ENCODE data around the gene TMEM107.
A peak's percentile ranks its signal among the peaks of the same experiment; 100 is the strongest.
"Not testable (repeated sequence)": the region's sequence is repeated elsewhere in the genome, so short reads cannot be mapped to it uniquely, and the experiment has no call there.

The TMEM107 gene

DNA sequence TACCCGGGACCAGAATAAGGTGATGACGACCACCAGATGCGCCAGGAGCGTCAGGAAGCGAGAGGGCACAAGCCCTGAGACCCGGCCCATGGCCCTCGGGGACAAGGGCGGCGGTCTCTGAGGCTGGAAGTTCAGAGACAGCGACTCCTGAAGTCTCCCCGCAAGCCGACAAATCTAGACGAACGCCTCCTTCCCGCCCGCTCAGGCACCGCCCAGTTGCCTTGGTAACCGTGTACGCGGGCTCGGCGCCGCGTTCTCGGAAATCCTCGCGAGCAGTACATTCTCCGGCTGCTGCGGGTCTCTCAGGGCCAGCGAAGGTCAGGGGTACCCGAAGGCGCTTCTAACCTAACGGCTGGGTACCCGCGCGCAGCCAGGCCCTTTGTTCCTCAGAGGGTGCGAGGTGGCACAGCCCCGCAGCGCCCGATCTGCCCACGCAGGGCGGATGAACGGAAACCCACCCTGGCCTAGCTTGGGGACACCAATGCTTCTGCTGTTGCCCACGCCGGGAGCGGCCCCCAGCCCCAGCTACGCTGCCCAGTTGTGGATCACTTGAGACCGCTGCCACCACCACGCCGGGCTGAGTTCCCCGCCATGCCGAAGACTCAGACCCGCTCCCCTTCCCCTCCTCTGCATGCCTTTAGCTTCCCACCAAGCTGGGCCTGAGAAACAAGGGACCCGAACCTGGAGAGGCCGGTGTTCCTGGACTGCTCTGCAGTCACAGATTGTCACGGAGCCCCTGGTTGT lies at the start of gene TMEM107:
Gene TMEM107 (minus strand): TSS at position 184 of the 744 bp plus-strand sequence. CDS start 94 bp downstream, at position 90.
- no peak for DNase-seq

DNA sequence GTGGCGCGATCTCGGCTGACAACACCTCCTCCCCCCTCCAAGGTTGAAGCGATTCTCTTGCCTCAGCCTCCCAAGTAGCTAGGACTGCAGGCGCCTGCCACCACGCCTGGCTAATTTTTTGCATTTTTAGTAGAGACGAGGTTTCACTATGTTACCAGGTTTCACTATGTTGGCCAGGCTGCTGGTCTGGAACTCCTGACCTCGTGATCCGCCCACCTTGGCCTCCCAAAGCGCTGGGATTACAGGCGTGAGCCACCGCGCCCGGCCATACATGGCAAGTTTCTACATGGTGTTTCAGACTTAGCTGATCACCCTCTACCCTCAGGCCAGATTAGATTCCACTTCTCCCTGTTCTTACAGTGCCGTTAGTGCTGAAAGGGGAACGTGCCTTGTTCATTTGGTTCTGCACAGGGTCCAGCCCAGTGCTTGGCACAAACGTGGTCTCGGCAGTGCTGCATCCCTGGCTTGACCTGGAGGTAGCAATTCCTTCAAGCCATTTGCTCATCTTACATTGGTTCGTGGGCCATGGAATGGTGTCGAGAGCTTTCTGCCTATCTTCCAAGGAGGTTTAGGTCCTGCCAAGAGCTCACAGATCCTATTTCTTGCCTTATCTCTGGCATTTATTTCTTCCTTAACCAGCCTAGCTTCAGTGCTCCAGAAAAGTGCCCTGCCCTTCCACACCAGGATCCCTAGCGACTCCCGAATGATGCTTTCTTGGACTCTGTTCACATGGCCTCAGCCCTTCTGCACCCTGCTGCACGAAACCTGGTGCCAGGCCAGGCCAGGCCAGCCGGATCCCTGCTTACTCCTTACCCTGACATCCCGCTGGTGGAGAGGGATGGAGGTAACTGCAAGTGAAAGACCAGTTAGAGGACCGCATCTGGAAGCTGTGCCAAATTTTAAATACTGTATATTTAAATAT lies 49.0 kb upstream of the TMEM107 start:
- DNase-seq: no peak

- no peak for DNase-seq
Measured at GRCh38 chr17:8223356-8224126, 47.4 kb upstream of the TMEM107 start.

DNA sequence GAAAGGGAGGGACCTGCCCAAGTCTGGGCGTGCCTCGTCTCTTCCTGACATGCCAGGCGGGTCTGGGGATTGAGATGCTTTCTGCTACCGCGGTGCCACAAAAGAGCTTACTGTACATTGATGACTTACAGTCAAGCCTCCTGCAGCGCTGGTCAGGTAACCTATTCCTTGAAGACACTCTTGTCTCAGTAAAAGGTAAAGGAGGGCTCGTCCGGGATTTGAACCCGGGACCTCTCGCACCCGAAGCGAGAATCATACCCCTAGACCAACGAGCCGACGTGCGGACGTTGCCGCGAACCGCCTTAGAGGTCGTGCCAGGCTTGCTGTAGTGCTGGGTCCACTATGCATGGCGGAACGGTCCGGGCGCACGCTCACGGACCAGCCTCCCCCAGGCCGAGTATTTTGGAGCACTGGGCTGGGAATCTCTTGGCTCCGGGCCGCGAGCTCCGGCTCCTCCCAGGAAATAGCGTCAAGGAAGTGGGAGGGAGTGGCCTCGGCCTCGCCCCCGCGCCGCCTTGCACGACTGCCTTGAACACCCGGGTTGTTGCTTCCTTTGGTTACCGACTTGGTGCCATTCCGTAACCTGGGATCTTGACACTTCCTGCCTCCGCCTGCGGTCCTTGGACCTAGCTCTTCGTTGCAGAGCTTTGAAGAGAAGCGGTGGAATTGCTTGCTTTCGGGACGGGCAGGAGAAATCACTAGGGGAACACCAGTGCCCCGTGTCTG lies 46.6 kb upstream of the TMEM107 start:
- DNase-seq: peak; percentile 87

DNA sequence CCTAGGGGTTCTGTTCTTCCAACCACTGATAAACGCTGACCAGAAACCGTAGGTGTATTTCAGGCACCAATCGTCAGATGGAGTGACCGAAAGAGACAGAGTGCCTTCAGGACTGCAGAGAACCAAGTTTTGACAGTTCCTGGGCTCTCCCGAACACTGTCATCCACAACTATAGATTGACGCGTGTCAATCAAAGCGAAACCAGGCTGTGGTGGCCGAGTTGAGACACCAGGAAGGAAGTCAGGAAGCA lies 46.1 kb upstream of the TMEM107 start:
- DNase-seq: no peak

GRCh38 chr17:8221663-8222379 lies 45.6 kb upstream of the TMEM107 start:
- DNase-seq: peak; percentile 54

- DNase-seq: peak; percentile 43
Measured at GRCh38 chr17:8220783-8221662, 44.8 kb upstream of the TMEM107 start.

DNA sequence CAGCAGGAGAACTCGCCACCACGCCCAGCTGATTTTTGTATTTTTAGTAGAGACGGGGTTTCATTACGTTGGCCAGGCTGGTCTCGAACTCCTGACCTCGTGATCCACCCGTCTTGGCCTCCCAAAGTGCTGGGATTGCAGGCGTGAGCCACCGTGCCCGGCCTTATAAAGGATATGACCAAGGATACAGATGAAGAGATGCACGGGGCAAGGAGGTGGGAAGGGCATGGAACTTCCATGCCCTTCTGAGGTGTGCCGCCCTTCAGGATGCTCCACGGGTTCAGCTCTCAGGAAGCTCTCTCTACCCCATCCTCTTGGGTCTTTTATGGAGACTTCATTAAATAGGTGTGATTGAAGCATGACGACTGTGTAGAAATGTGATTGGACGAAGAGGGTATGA lies 37.8 kb upstream of the TMEM107 start:
- DNase-seq: not testable (repeated sequence)

- no peak for DNase-seq
Measured at GRCh38 chr17:8212312-8213180, 36.4 kb upstream of the TMEM107 start.

DNA sequence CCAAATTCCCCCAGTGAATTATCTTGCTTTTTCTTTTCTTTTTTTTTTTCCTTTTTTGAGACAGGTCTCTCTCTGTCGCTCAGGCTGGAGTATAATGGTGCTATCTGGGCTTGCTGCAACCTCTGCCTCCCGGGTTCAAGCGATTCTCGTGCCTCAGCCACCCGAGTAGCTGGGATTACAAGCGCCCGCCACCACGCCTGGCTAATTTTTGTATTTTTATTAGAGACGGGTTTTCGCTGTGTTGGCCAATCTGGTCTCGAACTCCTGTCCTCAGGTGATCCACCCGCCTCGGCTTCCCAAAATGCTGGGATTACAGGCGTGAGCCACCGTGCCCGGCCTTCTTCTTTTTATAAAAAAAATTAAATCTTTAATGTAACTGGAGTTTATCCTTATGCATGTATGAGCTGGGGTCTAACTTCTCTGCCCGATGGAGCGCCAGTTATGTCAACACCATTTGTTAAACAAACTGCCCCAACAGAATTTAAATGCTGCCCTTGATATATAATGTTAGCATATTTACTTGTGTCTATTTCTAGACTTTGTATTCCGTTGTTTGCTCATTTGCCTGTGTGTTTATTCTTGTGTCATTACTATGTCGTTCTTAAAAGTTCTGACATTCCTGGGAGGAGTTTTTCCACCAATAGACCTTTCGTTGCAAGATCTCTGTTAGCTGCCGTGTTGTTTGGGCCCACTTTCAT lies 34.7 kb upstream of the TMEM107 start:
- no peak for DNase-seq

- DNase-seq: peak; percentile 73
Measured at GRCh38 chr17:8209907-8210760, 34.0 kb upstream of the TMEM107 start, which contains the start of gene AURKB. Gene AURKB, minus strand, starts transcription at chr17:8210575. Its CDS starts 351 bp downstream, at chr17:8210224.

- DNase-seq: no peak
Measured at GRCh38 chr17:8206536-8206935, 30.4 kb upstream of the TMEM107 start.

- DNase-seq: no peak
Measured at GRCh38 chr17:8204761-8205555, 28.8 kb upstream of the TMEM107 start.

DNA sequence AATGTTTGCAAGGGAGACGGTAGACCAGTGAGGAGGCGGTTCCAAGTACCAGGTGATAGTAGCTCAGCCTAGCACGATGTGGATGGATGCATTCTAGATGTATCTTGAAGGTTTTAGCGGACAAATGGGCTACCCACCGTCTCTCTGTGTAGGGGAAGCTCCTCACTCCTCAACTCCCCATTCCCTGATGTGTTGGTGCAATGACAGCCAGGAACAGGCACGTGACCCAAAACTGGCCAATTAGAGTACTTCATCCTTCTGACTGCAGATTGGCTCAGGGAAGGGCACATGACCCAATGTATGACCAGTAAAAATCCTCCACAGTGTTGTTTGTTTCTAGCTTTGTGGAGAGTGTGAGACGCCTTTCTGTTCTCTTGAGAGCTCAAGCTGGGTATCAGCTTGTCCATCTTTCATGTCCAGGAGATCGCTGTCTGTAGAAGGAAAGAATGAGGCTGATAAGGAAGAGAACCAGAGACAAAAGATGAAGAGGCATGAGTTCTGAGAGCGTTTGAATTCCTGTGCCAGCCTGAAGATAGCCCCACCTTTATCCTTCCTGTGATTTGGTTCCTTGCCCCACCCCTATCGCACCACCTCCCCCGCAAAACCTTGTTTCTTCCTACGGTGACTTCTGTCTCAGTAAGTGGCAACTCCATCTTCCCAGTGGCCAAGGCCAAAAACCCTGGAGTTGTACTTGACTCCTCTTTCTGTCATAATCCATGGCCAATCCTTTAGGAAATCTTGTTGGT lies 16.1 kb upstream of the TMEM107 start:
- DNase-seq: no peak

DNA sequence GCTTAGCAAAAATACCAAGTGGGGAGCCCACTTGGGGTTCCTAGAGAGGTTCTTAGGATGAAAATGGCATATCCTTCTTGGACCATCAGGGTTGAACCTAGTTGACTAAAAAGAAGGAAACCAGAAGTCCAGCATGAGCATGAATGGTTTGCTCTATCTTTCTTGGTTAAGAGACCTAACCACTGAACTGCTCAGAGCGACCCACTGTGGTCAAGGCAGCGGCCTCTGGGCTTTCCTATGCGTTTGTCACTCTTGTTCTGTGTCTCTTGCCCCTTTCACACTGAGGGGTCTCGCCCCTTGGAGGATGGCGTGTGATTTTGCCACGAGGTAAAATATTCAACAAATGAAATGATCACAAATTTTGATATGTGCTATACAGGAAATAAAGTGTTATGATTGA lies 14.3 kb upstream of the TMEM107 start:
- DNase-seq: no peak

DNA sequence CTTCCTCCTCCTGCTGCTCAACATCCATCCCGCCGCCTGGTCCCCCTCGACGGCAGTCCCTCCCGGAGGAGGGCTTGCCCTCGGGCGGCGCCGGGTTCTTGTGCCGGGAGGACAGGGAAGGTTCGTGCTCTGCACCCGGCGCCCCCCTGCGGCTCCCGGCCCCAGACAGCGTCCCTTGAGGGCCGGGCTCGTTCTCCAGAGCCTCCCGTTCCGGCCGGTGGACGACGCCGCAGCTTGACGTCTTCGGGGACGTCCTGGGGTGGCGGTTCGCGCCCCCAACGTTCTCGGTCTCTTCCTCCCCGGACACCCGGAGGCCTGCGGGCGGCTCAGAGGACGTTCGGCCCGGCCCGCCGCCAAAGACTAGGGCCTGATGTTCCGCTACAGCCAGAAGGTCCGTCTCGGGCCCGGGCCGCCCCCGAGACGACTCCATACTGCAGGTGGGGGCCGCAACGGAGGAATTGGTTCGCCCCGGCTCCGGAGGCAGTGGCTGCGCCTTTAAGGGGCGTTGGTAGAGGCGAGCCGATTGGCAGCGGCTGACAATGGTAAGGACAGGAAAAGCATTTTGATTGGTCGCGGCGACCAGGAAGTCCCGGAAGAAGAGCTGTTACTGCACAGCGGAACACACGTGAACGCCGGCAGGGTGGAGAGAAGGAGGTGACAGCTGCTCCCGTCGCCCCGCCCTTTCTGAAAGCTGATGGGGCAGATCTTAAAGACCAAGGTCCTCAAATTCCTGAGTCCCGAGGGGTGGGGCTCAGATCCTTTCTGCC lies 13.7 kb upstream of the TMEM107 start, which contains the start of gene BORCS6:
Gene BORCS6 (minus strand): TSS at position 470 of the 767 bp plus-strand sequence. CDS start 40 bp downstream, at position 430.
- peak; percentile 91 for DNase-seq
